ENCODE data around the gene INPP5K.
"Not testable (repeated sequence)": the region's sequence is repeated elsewhere in the genome, so short reads cannot be mapped to it uniquely, and the experiment has no call there.

GRCh38 chr17:1508709-1509108 is 7.7 kb downstream of the INPP5K start:
- TF ChIP-seq CTCF, POLR2A (IDR thresholded peaks at IDR 0.05): not testable (repeated sequence)

Measured in right lobe of liver (tissue), 4 donors.